Glomerular endothelial cell (primary cell): ENCODE results near the gene ANKRD60. TPM values are rescaled to one million over a fixed set of nuclear protein-coding genes. Genes with fewer than 3 reads are reported as not detected.

Experiments used
- DNase-seq: peaks from one replicate; pipeline ENCODE4 v3.0.0-alpha.2; 2011; ENCODE audit warnings: low read depth, low spot score; ENCODE audit errors: extremely low read depth
- total RNA-seq: library from RNA; depleted of rRNA; stranded (reverse); fragments of >200 nt; gene quantifications from 2 replicates; pipeline ENCODE4 v1.2.3, GENCODE V29; 2015

The ANKRD60 gene
- total RNA-seq, 1 donor from 2014 or later: not detected

- no peak for DNase-seq
Measured at GRCh38 chr20:58196402-58197184, 31.9 kb downstream of the ANKRD60 start.

- DNase-seq: no peak
Measured at GRCh38 chr20:58195047-58195446, 33.4 kb downstream of the ANKRD60 start.

- DNase-seq: no peak
Measured at GRCh38 chr20:58194175-58194791, 34.2 kb downstream of the ANKRD60 start.

GRCh38 chr20:58192567-58192966 lies 35.9 kb downstream of the ANKRD60 start:
- DNase-seq: no peak

- no peak for DNase-seq
Measured at GRCh38 chr20:58192065-58192464, 36.4 kb downstream of the ANKRD60 start.

- DNase-seq: no peak
Measured at GRCh38 chr20:58188527-58188926, 39.9 kb downstream of the ANKRD60 start.

GRCh38 chr20:58184984-58185383 lies 43.5 kb downstream of the ANKRD60 start:
- no peak for DNase-seq

GRCh38 chr20:58184063-58184462 lies 44.4 kb downstream of the ANKRD60 start:
- DNase-seq: no peak

- DNase-seq: no peak
Measured at GRCh38 chr20:58182521-58183140, 45.8 kb downstream of the ANKRD60 start.

- DNase-seq: no peak
Measured at GRCh38 chr20:58179432-58180099, 48.9 kb downstream of the ANKRD60 start.

- no peak for DNase-seq
Measured at GRCh38 chr20:58179083-58179431, 49.4 kb downstream of the ANKRD60 start.

GRCh38 chr20:58177799-58178198 lies 50.7 kb downstream of the ANKRD60 start:
- DNase-seq: no peak

GRCh38 chr20:58175836-58176235 lies 52.6 kb downstream of the ANKRD60 start:
- no peak for DNase-seq

GRCh38 chr20:58175425-58175824 lies 53.0 kb downstream of the ANKRD60 start:
- no peak for DNase-seq

GRCh38 chr20:58174708-58175280 lies 53.7 kb downstream of the ANKRD60 start:
- DNase-seq: no peak

- no peak for DNase-seq
Measured at GRCh38 chr20:58173930-58174707, 54.3 kb downstream of the ANKRD60 start.

GRCh38 chr20:58173091-58173490 lies 55.4 kb downstream of the ANKRD60 start:
- DNase-seq: no peak

GRCh38 chr20:58171796-58172425 lies 56.5 kb downstream of the ANKRD60 start:
- DNase-seq: no peak

GRCh38 chr20:58169450-58169849 lies 59.0 kb downstream of the ANKRD60 start:
- DNase-seq: no peak

GRCh38 chr20:58168843-58169242 lies 59.6 kb downstream of the ANKRD60 start:
- DNase-seq: no peak
